Measurements from ENCODE around the gene SDC1.

Gene SDC1

DNA sequence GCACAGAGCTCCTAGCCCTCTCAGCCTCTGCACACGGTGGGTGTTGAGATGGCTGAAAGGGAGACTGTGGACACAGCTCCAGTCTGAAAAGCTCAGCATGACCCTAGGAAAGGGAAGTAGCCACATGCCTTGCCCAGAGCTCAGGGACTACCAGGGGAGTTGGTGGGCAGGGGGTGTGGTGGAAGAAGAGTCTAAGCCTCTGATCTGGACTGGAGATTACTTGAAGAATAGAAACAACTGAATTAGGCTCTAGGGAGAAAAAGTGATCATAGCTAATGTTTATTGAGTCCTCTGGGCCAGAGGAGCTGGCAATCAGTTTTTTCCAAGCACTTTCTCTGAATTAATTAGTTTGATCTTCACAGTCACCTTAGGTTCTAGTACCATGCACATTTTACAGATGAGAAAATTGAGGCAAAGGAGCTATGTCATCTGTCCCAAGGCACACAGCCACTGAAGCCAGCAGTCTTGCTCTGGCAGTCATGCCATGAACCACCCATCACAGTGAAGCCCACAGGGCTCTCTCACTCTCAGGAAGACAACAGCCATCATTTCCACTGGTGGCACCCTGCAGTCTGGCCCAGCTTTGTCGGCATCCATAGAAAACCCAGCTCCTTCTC, 10.3 kb downstream of the SDC1 start:
- no peak for DNase-seq (ENCODE audit: low read depth, low spot score)

DNA sequence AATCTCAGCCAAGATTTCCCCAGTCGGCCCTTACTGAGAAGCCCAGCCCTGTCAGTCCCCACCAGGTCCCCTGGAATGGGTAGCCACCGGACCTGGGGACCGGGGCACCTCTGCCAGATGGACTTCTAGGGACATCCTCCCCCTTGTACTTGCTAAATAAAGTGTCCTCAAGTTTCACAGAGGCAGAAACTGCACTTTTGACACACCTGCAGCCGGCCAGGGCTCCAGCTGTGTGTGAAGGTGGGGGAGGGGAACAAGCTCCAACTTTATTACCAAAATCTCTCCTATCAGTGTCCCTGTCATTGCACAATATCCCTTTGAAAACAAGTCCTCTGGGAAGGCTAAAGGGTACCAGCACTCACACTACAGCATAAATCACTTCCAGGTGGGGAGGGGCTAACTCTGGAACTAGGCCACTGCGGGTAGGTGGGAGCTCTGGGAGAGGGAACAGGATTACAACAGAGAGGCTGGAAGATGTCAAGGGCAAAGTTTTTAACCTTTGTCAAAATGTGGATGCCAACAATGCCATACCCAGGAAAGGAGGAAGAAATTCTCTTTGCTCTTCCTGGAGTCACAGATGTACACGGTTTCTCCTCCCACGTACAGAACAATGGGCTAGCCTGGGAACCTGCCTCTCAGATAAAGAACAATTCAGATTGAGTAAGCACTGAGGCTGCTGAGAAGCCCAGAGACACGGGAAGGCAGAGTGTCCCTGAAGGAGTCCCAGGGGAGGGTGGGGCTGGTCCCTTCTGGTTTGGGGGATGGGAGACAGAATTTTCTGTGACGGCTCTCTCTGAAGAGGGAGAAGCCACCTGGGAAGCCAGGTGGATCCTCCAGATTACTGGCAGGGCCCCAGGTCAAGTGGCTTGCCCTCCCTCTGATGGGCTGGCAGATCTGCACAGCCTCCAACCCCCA, 11.0 kb downstream of the SDC1 start:
- DNase-seq (ENCODE audit: low read depth, low spot score) = no peak

DNA sequence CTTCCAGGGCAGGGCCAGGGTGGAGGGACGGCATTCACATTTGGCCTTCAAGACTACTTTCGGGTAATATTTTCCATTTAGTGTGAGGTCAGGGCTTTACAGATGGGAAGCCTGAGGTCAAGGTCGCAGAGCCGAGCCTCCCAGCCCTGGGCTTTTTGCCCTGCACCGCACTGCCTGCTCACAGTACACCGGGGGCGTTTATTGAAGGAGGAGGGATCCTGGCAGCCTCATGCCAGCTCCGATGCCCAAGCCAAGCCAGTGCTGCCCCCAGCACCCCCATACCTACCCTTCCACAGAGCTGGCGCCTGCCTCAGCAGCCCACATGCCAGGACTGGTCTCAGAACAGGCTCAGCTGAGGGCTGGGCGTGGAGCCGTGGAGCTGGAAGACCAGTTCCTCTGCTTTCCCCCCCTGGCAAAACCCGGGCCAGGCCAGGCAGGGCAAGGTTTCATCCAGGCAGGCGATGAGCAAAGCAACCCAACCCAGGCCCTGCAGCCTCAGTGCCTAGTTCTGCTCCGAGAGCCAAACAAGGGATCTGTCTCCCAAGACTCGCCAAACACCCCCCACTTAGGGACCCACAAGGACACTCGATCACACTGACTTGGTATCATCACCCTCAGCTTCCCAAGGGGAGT, 11.9 kb downstream of the SDC1 start:
- DNase-seq (ENCODE audit: low read depth, low spot score) = no peak

DNA sequence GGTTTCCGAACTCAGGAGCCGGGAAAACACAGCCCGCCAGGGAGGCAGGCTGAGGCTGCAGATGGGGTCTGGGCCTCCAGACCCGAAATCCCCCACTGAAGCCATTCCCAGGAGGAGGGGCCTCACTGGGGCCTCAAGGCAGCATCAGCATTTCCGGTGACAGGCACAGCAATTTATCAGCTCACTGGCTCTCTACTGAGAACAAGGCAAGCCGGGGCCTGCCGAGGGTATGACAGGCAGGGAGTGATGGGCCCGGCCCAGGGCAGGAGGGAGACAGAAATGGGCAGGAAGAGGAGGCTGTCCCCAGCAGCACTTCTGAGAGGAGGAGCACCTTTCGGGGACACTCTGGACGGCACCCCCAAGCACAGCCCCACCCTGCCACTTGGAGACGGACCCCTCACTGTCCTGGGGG, 12.5 kb downstream of the SDC1 start:
- no peak for DNase-seq (ENCODE audit: low read depth, low spot score)

DNA sequence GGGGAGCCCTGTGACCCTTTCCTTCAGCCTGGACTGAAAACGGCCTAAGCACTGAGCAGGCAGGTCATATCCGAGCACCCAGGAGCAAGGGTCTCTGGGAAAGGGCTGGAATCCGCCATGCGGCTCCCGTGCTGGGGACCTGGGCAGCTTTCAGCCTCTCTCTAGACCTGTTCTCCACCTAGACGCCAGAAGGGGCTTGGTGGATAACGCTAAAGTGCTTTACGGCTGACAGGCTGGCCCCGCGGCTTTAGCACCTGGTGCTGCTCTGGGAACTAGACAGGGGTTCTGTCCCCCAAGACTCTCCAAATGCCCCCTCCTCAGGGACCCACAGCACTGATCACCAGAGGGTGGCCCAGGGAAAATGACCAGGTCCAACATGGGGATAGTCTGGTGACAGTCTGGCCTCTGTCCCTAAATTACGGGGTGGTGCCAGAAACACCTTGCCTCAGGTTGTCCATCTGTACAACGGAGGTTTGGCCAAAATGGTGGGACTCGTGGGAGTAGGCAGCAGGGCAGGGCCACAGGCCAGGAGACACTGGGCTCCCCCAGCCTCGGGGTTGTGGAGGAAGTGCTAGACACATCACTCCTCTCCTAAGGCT, 13.0 kb downstream of the SDC1 start:
- DNase-seq (ENCODE audit: low read depth, low spot score) = no peak

DNA sequence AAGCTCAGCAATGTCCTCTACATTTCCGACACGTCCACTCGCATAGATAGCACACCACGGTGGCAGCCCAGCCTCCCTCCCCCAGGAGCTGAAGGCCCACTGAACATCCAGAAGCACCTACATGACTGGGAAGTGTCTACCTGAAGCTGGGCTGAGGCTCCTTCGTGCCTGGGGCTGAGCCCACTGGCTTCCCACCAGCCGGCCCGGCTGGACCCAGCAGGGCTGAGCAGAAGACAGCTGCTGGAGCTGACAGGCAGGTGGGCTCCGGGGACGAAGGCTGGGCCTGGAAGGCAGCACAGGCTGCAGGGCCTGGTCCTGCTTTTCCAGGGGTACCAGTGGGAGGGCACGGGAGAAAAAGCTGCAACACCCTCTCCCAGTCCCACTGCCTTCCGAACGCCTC, 13.5 kb downstream of the SDC1 start:
- DNase-seq (ENCODE audit: low read depth, low spot score) = no peak

DNA sequence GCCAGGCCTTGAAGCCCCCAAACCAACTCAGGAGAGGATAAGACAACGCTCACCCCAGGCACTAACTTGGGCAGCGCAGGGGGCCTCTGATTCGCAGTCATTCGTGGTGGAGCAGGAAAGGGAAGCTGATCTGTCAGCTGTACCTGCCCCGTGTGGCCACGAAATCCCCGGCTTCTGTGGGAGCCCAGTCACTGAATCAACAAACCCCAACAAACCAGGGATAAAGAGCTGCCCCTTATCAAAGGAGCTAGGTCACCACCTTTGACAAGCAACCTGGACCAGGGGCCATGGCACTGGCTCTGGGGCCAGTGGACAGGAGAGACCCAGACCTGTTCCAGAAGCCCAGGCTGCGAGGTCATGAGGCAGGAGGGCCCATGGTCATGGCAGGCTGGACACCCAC, 14.5 kb downstream of the SDC1 start:
- no peak for DNase-seq (ENCODE audit: low read depth, low spot score)

DNA sequence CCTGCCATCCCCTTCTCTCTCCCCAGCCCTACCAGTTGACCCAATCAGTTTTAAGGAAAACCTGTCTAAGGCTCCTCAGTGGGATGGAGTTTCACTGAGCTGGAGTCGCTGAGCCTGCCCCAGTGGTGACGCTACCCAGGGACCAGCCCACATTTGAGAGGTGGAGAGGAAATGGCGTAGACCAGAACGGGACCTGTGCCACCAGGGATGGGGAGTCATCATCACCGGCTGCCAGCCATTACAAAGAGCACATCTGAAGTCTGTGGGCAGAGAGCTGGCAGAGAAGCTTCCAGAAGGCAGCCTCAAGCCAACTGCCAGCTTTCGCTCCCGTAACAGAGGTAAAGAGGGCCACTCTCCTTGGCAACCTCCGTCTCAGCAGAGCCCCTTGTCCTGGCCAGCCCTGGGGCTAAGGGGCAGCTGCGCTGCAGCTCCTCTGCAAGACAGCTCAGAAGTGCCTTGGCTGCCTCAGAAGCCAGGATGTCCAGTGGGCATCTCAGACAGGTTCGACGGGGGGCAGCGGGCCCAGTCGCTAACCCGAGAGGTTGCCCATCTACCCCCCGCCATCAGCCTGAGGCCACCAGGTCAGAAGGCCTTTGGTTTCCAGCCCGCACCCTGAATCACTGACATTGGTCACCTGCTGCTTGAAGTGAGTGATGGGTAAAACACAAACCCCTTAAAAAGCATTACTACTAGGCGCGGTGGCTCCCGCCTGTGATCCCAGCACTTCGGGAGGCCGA, 15.4 kb downstream of the SDC1 start:
- DNase-seq (ENCODE audit: low read depth, low spot score) = no peak

DNA sequence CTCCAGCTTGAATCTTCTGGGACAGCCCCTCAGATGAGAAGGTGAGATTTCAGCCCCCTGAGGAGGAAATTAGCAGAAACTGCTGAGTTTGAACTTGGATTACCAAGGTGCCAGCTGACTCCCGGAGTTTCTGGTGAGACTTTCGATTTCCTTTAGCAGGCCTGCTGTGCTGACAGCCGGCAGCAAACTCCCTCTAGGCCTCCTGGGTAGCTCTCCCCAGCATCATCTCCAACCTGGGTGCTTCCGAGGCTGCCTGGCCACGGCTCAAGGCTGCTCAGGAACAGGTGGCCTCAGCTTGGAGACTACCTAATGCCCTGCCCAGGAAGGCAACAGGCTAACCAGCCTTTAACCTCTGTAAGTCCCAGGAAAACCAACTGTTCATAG, 16.5 kb downstream of the SDC1 start:
- DNase-seq (ENCODE audit: low read depth, low spot score) = no peak

DNA sequence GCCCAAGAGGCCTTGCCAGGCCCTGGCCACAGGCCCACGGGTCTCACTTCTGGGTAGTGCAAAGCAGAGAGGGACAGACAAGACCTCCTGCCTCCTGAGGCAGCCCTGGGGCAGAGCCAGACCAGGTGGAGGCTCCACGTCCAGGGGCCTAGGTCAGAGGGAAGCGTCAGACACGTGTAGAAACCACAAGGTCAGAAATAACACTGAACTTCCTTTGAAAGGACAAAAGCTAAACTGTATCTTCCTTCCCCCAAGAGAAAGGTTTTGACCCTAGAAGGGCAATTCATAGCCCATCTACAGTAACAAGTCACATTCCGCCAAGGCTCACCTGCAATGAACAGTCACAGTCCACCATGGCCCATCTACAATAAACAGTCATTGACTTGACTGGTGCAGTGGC, 17.9 kb downstream of the SDC1 start:
- no peak for DNase-seq (ENCODE audit: low read depth, low spot score)

DNA sequence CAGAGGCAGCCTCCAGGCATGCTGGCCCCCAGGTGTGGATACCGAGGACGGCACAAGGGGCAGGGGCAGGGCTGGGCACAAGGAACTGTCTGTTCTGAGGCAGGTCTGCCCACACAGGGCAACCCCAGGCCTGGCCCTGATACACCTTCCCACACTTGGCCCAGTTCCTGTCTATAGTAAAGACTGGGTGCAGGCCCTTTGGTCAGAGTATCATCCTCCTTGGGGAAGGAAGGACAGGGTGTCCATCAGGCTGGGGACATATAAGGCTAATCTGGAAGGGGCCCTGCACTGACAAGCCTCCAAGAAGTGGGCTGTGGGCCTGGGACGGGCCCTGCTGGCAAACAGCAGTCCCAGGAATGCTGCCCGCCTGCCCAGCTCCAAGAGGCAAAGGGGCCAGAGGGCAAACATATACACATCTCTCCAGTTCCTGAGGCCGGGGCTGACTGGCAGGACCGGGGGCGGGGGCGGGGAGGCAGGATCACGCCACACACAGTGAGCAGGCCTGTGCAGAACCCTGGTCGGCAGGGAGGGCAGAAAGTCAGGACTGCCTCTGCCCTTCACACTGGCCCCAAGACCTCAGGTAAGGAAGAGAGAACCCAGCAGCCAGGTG, 18.9 kb downstream of the SDC1 start:
- DNase-seq (ENCODE audit: low read depth, low spot score) = no peak

DNA sequence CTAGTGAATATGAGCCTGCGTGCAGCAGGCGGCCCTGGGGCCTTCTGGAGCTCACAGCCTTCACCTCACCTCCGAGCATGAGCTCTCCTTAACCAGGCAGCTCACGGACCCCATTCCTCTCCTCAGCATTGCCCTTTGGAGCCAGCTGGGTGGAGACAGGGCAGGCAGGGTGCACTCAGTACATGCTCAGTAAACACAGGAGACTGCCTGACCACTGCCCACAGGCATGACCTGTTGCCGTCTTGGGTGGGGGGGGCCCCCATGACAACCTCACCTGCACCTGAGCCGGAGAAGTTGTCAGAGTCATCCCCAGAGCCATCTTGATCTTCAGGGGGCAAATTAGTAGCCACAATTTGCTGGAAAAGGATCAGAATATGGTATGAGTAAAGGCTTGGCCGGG, 19.9 kb downstream of the SDC1 start:
- no peak for DNase-seq (ENCODE audit: low read depth, low spot score)

DNA sequence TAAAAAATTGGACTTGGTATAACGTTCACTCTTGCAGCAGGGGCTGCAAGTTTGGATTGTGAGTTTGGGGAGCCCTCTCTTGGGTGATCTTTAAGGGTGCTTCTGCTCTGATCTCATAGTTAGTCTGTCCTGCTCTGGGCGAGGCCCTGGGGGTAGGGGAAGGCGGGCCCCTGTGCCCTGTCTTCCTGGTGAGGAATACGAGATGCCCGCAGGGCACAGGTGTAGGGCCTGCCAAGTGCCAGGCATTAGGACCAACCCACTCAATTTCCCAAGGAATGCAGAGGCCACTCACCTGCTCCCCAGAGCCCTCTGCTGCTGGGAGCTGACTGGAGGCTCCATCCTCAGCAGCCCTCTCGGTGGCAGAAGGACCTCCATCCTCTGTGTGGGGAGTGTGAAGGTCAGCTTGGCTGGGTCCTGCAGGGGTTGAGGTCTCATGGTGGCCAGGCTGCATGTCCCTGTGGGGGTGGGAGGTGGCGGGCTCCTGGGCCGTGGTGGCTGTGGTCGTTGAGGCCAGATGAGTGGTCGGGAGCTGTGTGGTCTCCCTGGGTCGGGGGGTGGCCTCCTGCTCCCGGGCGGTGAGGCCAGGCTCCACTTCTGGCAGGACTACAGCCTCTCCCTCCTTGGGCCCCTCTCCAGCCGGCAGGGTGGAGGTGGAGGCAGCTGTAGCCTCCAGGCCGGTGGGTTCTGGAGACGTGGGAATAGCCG, 21.3 kb downstream of the SDC1 start:
- no peak for DNase-seq (ENCODE audit: low read depth, low spot score)

DNA sequence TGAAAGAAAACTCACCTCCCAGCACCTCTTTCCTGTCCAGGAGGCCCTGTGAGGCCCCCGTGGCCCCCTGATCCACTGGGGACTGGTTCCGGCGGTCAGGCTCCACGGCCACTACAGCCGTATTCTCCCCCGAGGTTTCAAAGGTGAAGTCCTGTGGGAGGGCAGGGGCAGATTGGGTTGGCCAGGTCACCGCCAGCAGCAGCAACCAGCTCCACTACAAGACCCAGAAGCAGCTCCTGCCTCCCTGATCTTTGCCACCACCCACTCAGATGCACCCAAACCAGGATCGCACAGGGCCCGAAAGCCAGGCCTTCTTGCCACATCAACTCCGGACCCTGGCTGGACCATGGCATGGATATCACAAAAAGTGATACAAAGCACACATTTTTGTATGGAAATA, 21.9 kb downstream of the SDC1 start:
- DNase-seq (ENCODE audit: low read depth, low spot score) = no peak

DNA sequence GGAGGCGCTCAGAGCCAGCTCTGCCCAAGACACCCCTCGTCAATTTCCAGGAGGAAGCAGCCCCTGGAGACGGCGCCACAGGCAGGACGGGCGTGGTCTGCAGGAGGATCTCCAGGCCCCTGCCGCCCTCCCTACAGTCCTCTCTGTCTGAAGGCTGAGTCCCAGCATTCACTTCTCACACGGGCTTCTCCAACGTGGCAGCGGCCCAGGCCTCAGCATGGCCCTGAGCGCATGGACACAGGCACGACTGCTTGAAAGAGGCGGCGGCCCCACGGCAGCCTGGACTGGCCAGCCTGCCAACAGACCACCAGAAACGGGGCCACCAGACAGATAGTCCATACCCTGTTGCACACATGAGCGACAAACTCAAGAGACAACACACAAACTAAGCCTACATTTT, 23.3 kb downstream of the SDC1 start:
- DNase-seq (ENCODE audit: low read depth, low spot score) = no peak

DNA sequence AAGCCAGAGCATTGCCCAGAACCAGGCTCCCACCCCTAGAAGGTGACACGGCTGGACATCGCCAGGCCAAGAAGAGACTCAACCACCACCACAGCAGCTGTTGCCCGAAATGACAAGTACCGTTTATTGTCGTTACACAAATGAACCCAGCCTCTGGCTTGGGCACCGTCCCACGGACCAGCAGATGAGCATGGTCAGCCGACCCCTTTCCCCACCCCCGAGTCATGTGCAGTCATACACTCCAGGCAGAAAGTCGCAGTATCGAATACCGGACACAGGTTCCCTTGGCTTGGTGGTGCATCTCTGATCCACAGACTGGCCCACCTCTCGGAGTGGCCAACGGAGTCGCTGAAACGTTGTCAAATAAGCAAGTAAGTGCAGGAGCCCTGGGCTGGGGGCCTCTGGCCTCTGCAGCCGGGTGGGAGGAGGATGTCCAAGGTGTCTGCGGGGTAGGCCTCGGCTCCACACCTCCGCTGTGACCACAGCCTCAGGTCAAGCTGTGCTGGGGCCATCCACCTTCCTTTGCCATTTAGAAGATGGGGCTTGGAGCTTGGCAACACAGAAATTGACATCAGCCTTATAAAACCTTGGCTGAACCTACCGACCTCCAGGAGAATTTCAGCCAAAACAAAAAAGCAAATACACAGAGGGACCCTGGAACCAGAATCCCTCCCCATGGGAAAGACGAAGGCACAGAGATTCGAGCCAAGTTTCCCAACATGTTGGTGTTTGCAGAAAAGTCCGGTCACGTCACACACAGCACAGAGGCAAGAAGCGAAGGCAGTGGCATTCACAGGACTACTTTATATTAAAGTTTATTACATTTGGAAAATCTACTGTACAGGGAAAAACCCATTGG, 24.0 kb downstream of the SDC1 start:
- no peak for DNase-seq (ENCODE audit: low read depth, low spot score)

DNA sequence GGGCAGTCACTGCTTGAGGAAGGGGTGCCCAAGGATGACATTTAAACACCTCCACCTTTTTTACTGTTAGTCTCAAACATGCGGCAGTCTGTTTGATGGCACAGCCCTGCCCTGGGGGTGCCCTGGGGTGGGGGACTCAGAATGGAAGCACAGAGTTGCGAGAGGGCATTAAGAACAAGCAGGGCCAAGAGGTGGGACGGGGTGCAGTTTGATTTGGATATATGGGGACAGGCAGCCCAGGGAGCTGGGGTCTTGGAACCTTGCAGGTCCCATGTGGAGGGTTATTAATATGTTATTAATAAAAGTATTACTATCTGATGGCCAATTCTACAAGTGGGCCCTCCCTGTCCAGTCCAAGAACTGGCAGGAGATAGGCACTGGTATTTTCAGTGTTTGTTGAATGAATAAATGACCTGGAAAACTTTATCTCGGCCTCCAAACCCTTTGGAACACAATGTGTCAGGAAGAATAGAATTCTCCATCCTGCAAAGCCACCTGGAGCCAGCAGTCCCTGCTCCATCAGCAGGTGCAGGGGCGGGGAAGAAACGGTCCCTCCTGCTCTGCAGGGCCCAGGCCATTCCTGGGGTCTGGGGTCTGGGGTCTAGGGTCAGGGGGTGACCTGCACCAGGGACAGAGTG, 25.2 kb downstream of the SDC1 start:
- no peak for DNase-seq (ENCODE audit: low read depth, low spot score)

DNA sequence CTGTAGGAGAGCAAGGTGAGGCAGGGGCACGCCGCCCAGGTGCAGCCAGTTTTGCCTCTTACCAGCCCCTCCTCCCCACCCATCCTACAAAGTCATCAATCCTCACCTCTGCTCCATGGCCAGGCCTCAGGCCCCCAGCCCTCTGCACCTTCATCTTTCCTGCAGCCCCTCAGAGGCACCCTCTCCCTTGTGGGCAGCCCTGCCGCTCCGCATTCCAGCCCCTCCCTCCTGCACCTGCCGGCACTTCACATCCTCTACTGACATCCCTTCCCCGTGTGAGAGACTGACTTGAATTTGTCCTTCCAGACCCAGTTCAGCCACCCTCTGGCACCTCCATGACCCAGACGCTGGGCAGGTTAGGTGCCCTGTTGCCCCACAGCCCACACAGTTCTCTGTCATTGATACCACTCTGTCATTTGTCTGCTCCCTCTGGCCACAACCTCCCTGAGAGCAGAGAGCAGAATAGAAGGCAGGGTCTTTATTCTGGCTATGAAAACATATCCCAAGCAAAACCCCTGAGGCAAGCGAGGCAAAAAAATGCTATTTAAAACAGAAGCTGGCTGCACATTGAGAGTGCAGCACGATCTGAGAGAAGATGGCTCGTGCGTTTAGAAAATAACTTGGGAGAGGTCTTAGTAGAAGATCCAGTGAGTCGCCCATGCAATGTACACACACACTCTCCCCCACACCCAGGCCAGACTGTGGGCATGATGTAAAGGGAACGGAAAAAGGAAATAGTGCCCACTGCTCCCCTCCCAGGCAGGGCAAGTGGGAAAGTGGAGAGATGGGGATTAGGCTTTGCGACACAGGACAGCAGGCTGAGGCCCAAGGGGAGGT, 25.9 kb downstream of the SDC1 start:
- DNase-seq (ENCODE audit: low read depth, low spot score) = no peak
